Measurements from ENCODE around the gene SNRNP40.
"Not testable (repeated sequence)": the region's sequence is repeated elsewhere in the genome, so short reads cannot be mapped to it uniquely, and the experiment has no call there.

DNA sequence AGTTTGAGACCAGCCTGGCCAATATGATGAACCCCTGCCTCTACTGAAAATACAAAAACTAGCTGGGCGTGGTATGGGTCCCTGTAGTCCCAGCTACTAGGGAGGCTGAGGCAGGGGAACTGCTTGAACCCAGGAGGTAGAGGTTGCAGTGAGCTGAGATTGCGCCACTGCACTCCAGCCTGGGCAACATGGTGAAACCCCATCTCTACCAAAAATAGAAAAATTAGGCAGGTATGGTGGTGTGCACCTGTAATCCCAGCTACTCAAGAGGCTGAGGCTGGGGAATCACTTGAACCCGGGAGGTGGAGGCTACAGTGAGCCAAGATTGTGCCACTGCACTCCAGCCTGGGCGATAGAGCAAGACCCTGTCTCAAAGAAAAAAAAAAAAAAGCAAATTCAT is 8.8 kb downstream of the SNRNP40 start:
- TF ChIP-seq SUZ12 (IDR thresholded peaks at IDR 0.05; ENCODE audit: extremely low read depth, insufficient read depth, insufficient read length); YY1 (IDR thresholded peaks at IDR 0.05; ENCODE audit: insufficient read depth, insufficient read length): not testable (repeated sequence)

Measured in NT2/D1 (cell line).